HCT116 (cell line): Measurements from ENCODE around the gene TMTC1. TPM values are rescaled to one million over a fixed set of nuclear protein-coding genes. Genes with fewer than 3 reads are reported as not detected.

Experiments
- ATAC-seq: fragments of 200-7000 bp; cut with Tn5 transposase; 2 replicates; pipeline ENCODE4 v1.9.1; 2020; ENCODE audit warnings: mild to moderate bottlenecking, moderate library complexity
- BruUV-seq: library from RNA; stranded (reverse); fragments of 400-500 nt; replicated peaks from 2 replicates; lab custom pipeline; 2021; lab: Mats Ljungman, UMichigan
- CTCF ChIA-PET: fragments of 300-600 bp; sonication (Branson Sonifier 250); formaldehyde crosslinking; loops from one replicate; lab custom pipeline; 2021; ENCODE audit warnings: antibody characterized with exemption; lab: Charles Lee
- POLR2A ChIA-PET: fragments of 300-600, 350-600 bp; sonication (Branson Sonifier 250); formaldehyde crosslinking; loops from one replicate; lab custom pipeline; 2021; ENCODE audit warnings: antibody characterized with exemption; lab: Charles Lee
- RAD21 ChIA-PET, 2 experiments: fragments of 300-600 bp; sonication (Branson Sonifier 250); formaldehyde crosslinking; loops; one replicate each; lab custom pipeline; 2023; ENCODE audit warnings: low total read pairs in 2 of 2; ENCODE audit not compliant: uncharacterized antibody in 2 of 2, unreplicated experiment in 2 of 2, low non-redundant PET in 1 of 2; lab: Charles Lee
- DNase-seq: peaks from one replicate; pipeline ENCODE4 v3.0.0-alpha.2; 2010; ENCODE audit warnings: low read depth, low spot score
- H2AFZ ChIP-seq: fragments of 200-600 bp; shearing (Covaris generic), sonication (generic); 2 replicates; pipeline ENCODE4 v1.6.1; 2017; ENCODE audit warnings: low read depth, mixed run types, mixed read lengths, antibody characterized with exemption, low read length; ENCODE audit not compliant: poor library complexity, severe bottlenecking
- H3K27ac ChIP-seq: 2 replicates; pipeline ENCODE4 v1.5.1; 2012; ENCODE audit warnings: low read depth, low read length
- H3K27me3 ChIP-seq: fragments of 200-600 bp; sonication (generic); 2 replicates; pipeline ENCODE4 v1.6.1; 2016; ENCODE audit warnings: mixed run types, low read length, mixed read lengths; ENCODE audit not compliant: insufficient read depth
- H3K36me3 ChIP-seq, 2 experiments: fragments of 200-500 bp in 1 of 2; fragments of 200-600 bp in 1 of 2; sonication (Bioruptor generic) in 1 of 2; sonication (generic) in 1 of 2; 2 replicates each; pipeline versions ENCODE4 v1.5.1 to v1.6.1; 2014 to 2016; ENCODE audit warnings: low read length in 2 of 2, inconsistent platforms in 1 of 2, mixed read lengths in 1 of 2, mixed run types in 1 of 2; ENCODE audit not compliant: insufficient read depth in 2 of 2, control insufficient read depth in 1 of 2
- H3K4me1 ChIP-seq, 2 experiments: fragments of 200-600 bp in 1 of 2; sonication (generic) in 1 of 2; 2 replicates each; pipeline versions ENCODE4 v1.5.1 to v1.6.1; 2012 to 2017; ENCODE audit warnings: low read length in 2 of 2, inconsistent platforms in 1 of 2, mild to moderate bottlenecking in 1 of 2, mixed read lengths in 1 of 2, mixed run types in 1 of 2, moderate library complexity in 1 of 2; ENCODE audit not compliant: insufficient read depth in 2 of 2, control insufficient read depth in 1 of 2
- H3K4me2 ChIP-seq: fragments of 200-600 bp; sonication (generic); 2 replicates; pipeline ENCODE4 v1.6.1; 2017; ENCODE audit warnings: mixed run types, low read length, mixed read lengths
- H3K4me3 ChIP-seq, 2 experiments: fragments of 200-600 bp in 1 of 2; sonication (generic) in 1 of 2; replicated peaks in 1 of 2; 2 replicates each; pipeline ENCODE4 v1.5.1; 2011 to 2016; ENCODE audit warnings: low read length in 2 of 2, control low read depth in 1 of 2, low read depth in 1 of 2, mild to moderate bottlenecking in 1 of 2, mixed read lengths in 1 of 2, mixed run types in 1 of 2
- H3K79me2 ChIP-seq: fragments of 200-600 bp; sonication (generic); 2 replicates; pipeline ENCODE4 v1.6.1; 2017; ENCODE audit warnings: mild to moderate bottlenecking, mixed run types, low read length, moderate library complexity, mixed read lengths; ENCODE audit not compliant: insufficient read depth
- H3K9ac ChIP-seq: fragments of 200-600 bp; sonication (generic); 2 replicates; pipeline ENCODE4 v1.6.1; 2016; ENCODE audit warnings: low read length, mixed read lengths
- H3K9me2 ChIP-seq: fragments of 200-600 bp; sonication (generic), shearing (Covaris generic); 2 replicates; pipeline ENCODE4 v1.6.1; 2017; ENCODE audit warnings: mixed run types, mild to moderate bottlenecking, moderate library complexity; ENCODE audit not compliant: insufficient read depth
- H3K9me3 ChIP-seq, 2 experiments: fragments of 200-500 bp in 1 of 2; fragments of 200-600 bp in 1 of 2; sonication (Bioruptor generic) in 1 of 2; sonication (generic) in 1 of 2; 2 replicates each; pipeline ENCODE4 v1.6.1; 2014 to 2017; ENCODE audit warnings: low read length in 2 of 2, mixed read lengths in 2 of 2, inconsistent platforms in 1 of 2, low read depth in 1 of 2, mild to moderate bottlenecking in 1 of 2, mixed run types in 1 of 2, moderate library complexity in 1 of 2; ENCODE audit not compliant: control insufficient read depth in 1 of 2, insufficient read depth in 1 of 2
- H4K20me1 ChIP-seq: fragments of 200-600 bp; sonication (generic), shearing (Covaris generic); 2 replicates; pipeline ENCODE4 v1.6.1; 2017; ENCODE audit warnings: mixed run types, mild to moderate bottlenecking, moderate library complexity; ENCODE audit not compliant: insufficient read depth
- POLR2AphosphoS5 ChIP-seq: IDR thresholded peaks from 2 replicates; pipeline ENCODE4 v1.6.1; 2011; ENCODE audit warnings: mild to moderate bottlenecking, low read depth, low read length, moderate library complexity
- YY1 ChIP-seq: IDR thresholded peaks from 2 replicates; pipeline ENCODE4 v1.6.1; 2011; ENCODE audit warnings: low read length, low read depth, moderate library complexity, mild to moderate bottlenecking; ENCODE audit not compliant: insufficient replicate concordance; ENCODE audit errors: extremely low read depth
- ZFX ChIP-seq: fragments of 450-650 bp; IDR thresholded peaks from 2 replicates; pipeline ENCODE4 v1.6.1; 2017
- intact Hi-C: fragments of 100-400 bp; cut with micrococcal nuclease; formaldehyde crosslinking; loops from 2 replicates; pipeline ENCODE4 v1.10.0; 2022
- total RNA-seq: library from RNA; stranded (reverse); gene quantifications from one replicate; pipeline ENCODE4 v1.2.1, GENCODE V29; 2021; ENCODE audit not compliant: unreplicated experiment
- TF ChIP-seq, protein P1 (sequence below): IDR thresholded peaks from 2 replicates; pipeline ENCODE4 v1.6.1; 2011; ENCODE audit warnings: mild to moderate bottlenecking, low read length, moderate library complexity; ENCODE audit not compliant: insufficient replicate concordance; ENCODE audit errors: extremely low read depth

The TMTC1 gene
- total RNA-seq, 1 experiment from 2014 or later: 2.0 TPM

- TF ChIP-seq, protein P1, sequence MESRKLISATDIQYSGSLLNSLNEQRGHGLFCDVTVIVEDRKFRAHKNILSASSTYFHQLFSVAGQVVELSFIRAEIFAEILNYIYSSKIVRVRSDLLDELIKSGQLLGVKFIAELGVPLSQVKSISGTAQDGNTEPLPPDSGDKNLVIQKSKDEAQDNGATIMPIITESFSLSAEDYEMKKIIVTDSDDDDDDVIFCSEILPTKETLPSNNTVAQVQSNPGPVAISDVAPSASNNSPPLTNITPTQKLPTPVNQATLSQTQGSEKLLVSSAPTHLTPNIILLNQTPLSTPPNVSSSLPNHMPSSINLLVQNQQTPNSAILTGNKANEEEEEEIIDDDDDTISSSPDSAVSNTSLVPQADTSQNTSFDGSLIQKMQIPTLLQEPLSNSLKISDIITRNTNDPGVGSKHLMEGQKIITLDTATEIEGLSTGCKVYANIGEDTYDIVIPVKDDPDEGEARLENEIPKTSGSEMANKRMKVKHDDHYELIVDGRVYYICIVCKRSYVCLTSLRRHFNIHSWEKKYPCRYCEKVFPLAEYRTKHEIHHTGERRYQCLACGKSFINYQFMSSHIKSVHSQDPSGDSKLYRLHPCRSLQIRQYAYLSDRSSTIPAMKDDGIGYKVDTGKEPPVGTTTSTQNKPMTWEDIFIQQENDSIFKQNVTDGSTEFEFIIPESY: no peak
- TF ChIP-seq YY1 (no peak), POLR2AphosphoS5 (no peak)
Observed at GRCh38 chr12:29732593-29732992, 51.1 kb downstream of the TMTC1 start (continued).

DNA sequence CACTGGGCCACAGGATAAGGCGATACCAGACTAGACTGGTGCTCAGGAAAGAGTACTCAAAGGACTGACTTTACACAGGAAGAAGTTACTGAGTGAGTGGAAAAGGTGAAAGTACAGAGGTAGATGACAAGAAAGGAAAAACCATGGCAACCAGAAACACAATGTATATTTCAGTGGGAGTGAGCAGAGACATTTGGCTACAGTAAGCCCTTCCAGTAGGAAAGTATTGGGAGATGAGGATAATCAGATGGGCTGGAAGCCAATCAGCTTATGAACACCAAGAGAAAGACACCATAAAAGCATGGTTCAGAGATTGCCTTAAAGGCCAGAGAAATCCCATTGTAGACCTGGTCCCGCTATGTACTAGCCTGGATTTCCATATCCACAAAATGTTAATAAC, 51.6 kb downstream of the TMTC1 start:
- no peaks in the 10 kb centered on the region for H3K79me2 ChIP-seq
- ChIA-PET CTCF (no interaction called here), RAD21 (no interaction called here), POLR2A (no interaction called here)
- no peak overlapping the region for H3K9ac ChIP-seq
- no peak for ATAC-seq
- H3K27me3 ChIP-seq: no peaks in the 10 kb centered on the region
- intact Hi-C loops: no loop called here
- no peaks in the 10 kb centered on the region for H3K36me3 ChIP-seq
- no peak overlapping the region for H3K4me2 ChIP-seq
- TF ChIP-seq ZFX: no peak
- TF ChIP-seq, protein P1: no peak
- no peak overlapping the region for H3K27ac ChIP-seq
- peaks cover 0 to 8% of the 10 kb centered on the region in 2 experiments; a peak in 2 of 4 replicates for H3K4me1 ChIP-seq
- H3K4me3 ChIP-seq: no peak overlapping the region
- H3K9me3 ChIP-seq: no peaks in the 10 kb centered on the region
- DNase-seq: no peak
- H2AFZ ChIP-seq: no peak overlapping the region
- no peaks in the 10 kb centered on the region for H3K9me2 ChIP-seq
- no TSS peak for BruUV-seq
- no peaks in the 10 kb centered on the region for H4K20me1 ChIP-seq
